Measurements from ENCODE around the gene RASSF8. TPM values are rescaled to one million over a fixed set of nuclear protein-coding genes. Genes with fewer than 3 reads are reported as not detected.

RASSF8 gene
- total RNA-seq, 2 experiments from 2014 or later, result not detected

GRCh38 chr12:26088998-26089397 lies 130.5 kb downstream of the RASSF8 start:
- Histone ChIP-seq H3K4me3 (ENCODE audit: low read depth, low read length, poor library complexity, severe bottlenecking) (no peak overlapping the region), H3K36me3 (ENCODE audit: insufficient read depth, low read length) (no peaks in the 10 kb centered on the region), H4K20me1 (ENCODE audit: insufficient read depth, low read length) (no peaks in the 10 kb centered on the region), H2AFZ (ENCODE audit: low read length) (no peak overlapping the region), H3K4me2 (ENCODE audit: low read length) (no peak overlapping the region), H3K4me1 (ENCODE audit: insufficient read depth, low read length, poor library complexity, severe bottlenecking) (no peaks in the 10 kb centered on the region), H3K79me2 (ENCODE audit: insufficient read depth, low read depth, low read length) (no peaks in the 10 kb centered on the region), H3K9me2 (ENCODE audit: insufficient read depth, low read length) (no peaks in the 10 kb centered on the region), H3K9me3 (ENCODE audit: low read length) (no peaks in the 10 kb centered on the region), H3K27ac (ENCODE audit: low read depth, low read length, poor library complexity, severe bottlenecking) (no peak overlapping the region)
- CTCF ChIA-PET (ENCODE audit: unreplicated experiment), result no interaction called here
- POLR2A ChIA-PET, result interaction anchor here (0.6 to 1.2 kb wide), 4 partner anchors 279 to 1354 kb away, joined by 3 to 4 read pairs (median 4); no protein-coding TSS in a partner anchor
- DNase-seq (ENCODE audit: low spot score), result no peak
- no TSS peak for BruUV-seq (replicated peaks)
- no peak for TF ChIP-seq CTCF (conservative IDR thresholded peaks at IDR 0.05; ENCODE audit: low read length)
- TF ChIP-seq EZH2phosphoT487 (IDR thresholded peaks at IDR 0.05; ENCODE audit: borderline replicate concordance, low read depth, low read length), result no peak
- intact Hi-C loops (cut with micrococcal nuclease; ENCODE audit: unreplicated experiment), result no loop called here

- Histone ChIP-seq H4K20me1 (ENCODE audit: insufficient read depth, low read length) (no peaks in the 10 kb centered on the region), H3K9me2 (ENCODE audit: insufficient read depth, low read length) (no peaks in the 10 kb centered on the region), H3K79me2 (ENCODE audit: insufficient read depth, low read depth, low read length) (no peaks in the 10 kb centered on the region), H3K27ac (ENCODE audit: low read depth, low read length, poor library complexity, severe bottlenecking) (no peak overlapping the region), H3K9me3 (ENCODE audit: low read length) (no peaks in the 10 kb centered on the region), H2AFZ (ENCODE audit: low read length) (no peak overlapping the region), H3K4me1 (ENCODE audit: insufficient read depth, low read length, poor library complexity, severe bottlenecking) (no peaks in the 10 kb centered on the region), H3K4me2 (ENCODE audit: low read length) (no peak overlapping the region), H3K4me3 (ENCODE audit: low read depth, low read length, poor library complexity, severe bottlenecking) (no peak overlapping the region), H3K36me3 (ENCODE audit: insufficient read depth, low read length) (no peaks in the 10 kb centered on the region)
- ChIA-PET CTCF (ENCODE audit: unreplicated experiment) (no interaction called here), POLR2A (interaction anchor here (0.6 kb wide), 1 partner anchor 1235 kb away, joined by 4 read pairs; no protein-coding TSS in a partner anchor)
- intact Hi-C loops (cut with micrococcal nuclease; ENCODE audit: unreplicated experiment), result no loop called here
- TF ChIP-seq CTCF (conservative IDR thresholded peaks at IDR 0.05; ENCODE audit: low read length) (no peak), EZH2phosphoT487 (IDR thresholded peaks at IDR 0.05; ENCODE audit: borderline replicate concordance, low read depth, low read length) (no peak)
- BruUV-seq (replicated peaks), result no TSS peak
- DNase-seq (ENCODE audit: low spot score), result no peak
Observed at GRCh38 chr12:26090836-26091510, 132.5 kb downstream of the RASSF8 start.

GRCh38 chr12:26091822-26092221 lies 133.3 kb downstream of the RASSF8 start:
- Histone ChIP-seq H2AFZ (ENCODE audit: low read length) (no peak overlapping the region), H4K20me1 (ENCODE audit: insufficient read depth, low read length) (no peaks in the 10 kb centered on the region), H3K36me3 (ENCODE audit: insufficient read depth, low read length) (no peaks in the 10 kb centered on the region), H3K4me2 (ENCODE audit: low read length) (no peak overlapping the region), H3K79me2 (ENCODE audit: insufficient read depth, low read depth, low read length) (no peaks in the 10 kb centered on the region), H3K4me3 (ENCODE audit: low read depth, low read length, poor library complexity, severe bottlenecking) (no peak overlapping the region), H3K4me1 (ENCODE audit: insufficient read depth, low read length, poor library complexity, severe bottlenecking) (no peaks in the 10 kb centered on the region), H3K9me3 (ENCODE audit: low read length) (no peaks in the 10 kb centered on the region), H3K27ac (ENCODE audit: low read depth, low read length, poor library complexity, severe bottlenecking) (no peak overlapping the region), H3K9me2 (ENCODE audit: insufficient read depth, low read length) (no peaks in the 10 kb centered on the region)
- intact Hi-C loops (cut with micrococcal nuclease; ENCODE audit: unreplicated experiment), result no loop called here
- DNase-seq (ENCODE audit: low spot score), result no peak
- BruUV-seq (replicated peaks), result no TSS peak
- CTCF ChIA-PET (ENCODE audit: unreplicated experiment), result no interaction called here
- POLR2A ChIA-PET, result interaction anchor here (0.7 kb wide), 1 partner anchor 379 kb away, joined by 5 read pairs; no protein-coding TSS in a partner anchor
- no peak for TF ChIP-seq CTCF (conservative IDR thresholded peaks at IDR 0.05; ENCODE audit: low read length)
- no peak for TF ChIP-seq EZH2phosphoT487 (IDR thresholded peaks at IDR 0.05; ENCODE audit: borderline replicate concordance, low read depth, low read length)

Data from OCI-LY7 (cell line).